Stimulated activated naive CD4-positive, alpha-beta T cell (primary cell): Measurements from ENCODE around the gene RIPOR3.
"Not testable (repeated sequence)": the region's sequence is repeated elsewhere in the genome, so short reads cannot be mapped to it uniquely, and the experiment has no call there.

Experiments
- DNase-seq, 6 experiments: peaks; one replicate each; lab custom pipeline; 2025; lab: John Stamatoyannopoulos, UW

RIPOR3 gene

DNA sequence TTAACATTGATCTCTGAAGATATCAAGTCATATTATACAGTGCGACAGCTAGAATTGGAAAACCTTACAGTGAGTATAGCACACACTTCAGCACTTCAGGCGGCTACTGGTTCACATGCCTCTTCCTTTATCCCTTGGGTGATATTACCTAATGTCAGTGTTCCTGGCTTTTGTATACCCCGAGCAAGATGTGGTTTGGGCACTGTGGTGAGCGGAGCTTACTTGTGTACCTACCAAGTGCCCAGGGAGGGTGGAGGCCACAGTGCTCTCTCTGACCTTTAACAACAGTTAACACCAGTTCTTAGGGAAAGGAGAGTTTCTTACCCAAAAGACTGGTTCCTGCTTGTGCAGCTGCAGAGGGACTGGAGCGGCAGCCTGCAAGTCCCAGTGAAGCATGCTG is 116.8 kb downstream of the RIPOR3 start:
- DNase-seq = no peak

DNA sequence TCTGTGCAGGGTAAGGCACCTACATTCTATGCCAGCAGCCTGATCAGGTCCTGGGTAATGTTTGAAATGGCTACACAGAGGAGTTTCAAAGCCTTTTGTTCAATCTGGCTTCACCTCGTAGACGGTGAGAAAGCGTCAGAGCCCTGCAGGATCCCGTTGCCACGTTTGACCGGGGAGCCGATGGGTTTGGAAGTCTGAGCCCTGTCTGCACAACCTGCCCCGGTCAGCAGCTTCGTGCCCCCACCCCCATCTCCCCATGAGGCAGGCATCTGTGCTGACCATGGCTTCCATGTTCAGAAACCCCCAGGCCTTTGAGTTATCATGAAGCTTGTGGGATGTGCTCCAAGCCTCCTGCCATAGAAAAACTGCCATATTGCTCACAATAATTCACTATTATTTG is 117.2 kb downstream of the RIPOR3 start:
- no peak for DNase-seq

DNA sequence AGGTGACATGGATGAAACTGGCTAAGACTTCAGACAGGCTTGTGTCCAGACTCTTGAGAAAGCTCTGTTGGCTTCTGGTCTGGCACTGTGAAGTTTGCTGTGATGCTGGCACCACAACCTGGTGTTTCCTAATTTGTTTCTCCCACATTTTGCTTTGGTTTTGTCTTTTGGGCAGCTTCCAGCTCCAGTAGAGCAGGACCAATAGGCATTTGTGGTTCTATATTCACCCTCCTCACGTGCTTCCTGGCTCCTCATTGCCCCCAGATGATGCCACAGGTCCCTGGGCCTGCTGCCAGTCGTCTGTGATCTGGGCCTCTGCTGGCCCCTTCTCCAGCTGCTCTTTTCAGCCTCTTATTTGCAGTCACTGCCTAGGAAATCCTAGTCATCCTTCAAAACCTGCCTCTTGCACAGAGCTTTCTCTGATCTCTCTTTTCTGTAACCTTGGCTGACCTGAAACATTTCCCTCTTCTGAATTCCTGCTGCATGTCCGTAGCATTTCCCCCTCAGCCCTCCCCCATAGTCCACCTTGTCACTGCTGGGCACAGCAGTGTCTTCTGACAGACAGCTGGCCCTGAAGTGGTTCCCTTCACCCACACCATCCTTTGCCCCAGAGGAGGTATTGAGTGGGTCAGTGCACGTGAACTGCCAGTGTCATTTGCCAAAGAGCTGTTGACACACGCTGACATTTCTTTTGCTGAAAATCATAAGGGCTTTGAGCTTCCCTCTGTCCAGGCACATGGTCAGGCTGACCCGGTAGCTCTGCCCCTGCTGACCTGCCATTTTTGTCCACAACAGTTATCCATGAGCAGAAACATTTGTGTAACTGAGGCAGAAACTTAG is 118.2 kb downstream of the RIPOR3 start:
- DNase-seq = no peak

DNA sequence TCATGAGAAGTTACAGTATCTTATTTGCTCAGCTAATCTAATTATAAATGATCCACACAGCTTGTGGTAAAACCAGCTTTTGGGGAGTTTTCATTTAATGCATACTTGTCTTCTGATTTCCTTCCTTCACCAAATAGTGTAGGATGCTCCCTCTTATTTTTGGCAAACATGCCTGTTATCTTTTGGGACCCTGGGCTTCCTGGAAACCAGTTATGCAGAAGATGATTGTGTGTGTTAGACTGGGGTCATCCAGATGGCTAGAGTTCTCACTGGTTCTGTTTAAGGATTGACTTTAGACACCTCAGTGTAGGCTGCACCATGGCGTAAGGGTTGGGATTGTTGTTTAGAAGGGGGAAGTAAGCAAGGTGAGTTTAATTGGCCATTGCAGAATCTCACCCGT is 119.9 kb downstream of the RIPOR3 start:
- DNase-seq = no peak

DNA sequence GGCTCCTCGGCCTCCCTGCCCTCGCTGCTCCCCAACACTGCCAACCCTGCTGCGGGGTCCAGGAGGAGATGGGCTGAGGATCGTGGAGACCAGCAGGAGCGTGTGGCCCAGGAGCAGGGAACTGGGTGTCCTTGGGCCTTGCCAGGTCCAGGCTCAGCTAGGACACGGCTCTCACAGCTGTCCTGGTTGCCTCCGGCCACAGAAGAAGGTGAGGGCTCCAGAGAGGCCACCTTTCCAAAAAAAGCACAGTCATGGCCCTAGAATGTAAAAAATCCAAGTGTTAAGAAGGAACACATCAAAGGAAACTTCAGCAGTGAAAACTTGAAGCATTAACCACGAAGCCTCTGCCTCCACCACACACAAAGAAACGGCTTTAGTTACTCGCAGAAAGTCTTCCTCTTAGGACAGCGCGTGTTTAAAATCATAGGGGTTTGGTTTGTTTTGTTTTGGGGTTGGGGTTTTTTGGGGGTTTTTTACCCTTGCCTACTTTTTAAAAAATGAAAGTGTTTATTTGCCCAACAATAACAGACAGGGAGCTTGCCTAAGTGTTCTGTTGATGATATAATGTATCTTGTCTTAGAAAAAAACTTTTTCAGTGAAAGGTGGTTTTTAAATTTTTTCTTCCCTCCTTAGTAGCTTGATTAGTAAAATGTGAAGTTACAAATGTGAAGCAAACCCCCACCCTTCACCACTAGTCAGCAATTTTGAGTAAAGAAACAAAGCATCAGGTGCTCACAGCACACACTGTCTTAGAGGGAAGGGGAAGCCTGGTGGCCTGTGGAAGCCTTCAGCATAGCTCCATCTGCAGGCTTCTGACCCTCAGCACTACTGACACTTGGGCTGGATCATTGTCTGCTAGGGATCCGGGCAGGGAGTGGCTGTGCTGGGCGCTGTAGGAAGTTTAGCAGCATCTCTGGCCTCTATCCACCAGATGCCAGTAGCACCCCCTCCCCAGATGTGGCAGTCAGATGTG is 121.2 kb downstream of the RIPOR3 start:
- peak in 4 of 6 experiments; percentile 4 to 37 (median 24) for DNase-seq

DNA sequence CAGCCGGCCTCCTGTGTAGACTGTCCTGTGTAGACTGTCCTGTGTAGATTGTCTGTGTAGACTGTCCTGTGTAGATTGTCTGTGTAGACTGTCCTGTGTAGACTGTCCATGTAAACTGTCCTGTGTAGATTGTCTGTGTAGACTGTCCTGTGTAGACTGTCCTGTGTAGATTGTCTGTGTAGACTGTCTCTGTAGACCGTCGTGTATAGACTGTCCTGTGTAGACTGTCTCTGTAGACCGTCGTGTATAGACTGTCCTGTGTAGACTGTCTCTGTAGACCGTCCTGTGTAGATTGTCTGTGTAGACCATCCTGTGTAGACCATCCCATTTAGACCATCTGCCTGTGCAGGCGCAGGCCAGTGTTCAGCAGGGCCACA is 121.9 kb downstream of the RIPOR3 start:
- not testable (repeated sequence) for DNase-seq

DNA sequence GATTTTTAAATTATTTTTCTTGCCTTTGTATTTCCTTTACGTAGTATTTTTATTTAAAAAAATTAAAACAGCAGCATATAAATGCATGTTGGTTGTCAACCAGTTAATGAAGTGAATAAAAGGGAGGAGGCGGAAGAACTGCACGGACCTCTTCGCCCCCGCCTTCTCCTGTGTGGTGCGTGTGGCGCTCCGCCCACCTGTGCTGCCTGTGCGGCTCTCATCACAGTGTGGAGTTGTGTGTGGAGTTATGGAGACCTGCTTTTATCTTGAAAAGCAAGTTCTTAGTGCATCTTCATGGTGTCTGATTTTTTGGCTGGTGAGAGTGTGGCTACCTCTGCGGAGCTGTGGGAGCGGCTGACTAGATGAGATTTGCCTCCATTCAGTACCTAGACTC is 122.8 kb downstream of the RIPOR3 start:
- DNase-seq = no peak

DNA sequence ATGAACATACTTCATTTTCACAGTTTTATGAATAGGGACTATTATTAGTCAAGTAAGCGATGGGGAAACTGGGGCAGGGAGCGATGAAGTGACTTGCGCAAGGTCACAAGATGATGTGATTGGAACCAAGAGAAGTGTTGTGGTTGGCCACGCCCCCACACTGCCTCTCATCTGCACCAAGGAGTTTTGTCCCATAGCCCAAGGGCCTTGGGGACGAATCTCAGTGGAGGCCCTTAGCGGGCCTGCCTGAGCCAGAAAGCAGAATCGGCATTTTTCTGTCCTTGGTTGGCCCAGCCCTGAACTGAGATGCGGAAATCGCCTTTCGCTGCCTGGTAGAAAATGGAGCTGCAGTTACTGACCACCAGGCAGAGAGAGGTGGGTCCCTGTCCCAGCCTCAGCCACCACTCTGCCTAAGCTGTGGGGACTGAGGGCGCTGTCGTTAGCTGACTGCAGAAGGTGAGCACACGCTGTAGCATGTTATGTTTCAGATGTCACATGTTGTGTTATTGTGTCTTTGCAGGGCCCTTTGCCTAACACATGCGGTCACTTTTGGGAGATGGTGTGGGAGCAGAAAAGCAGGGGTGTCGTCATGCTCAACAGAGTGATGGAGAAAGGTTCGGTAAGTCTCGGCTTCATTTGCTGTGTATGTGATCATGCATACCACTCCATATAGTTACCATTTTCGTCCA is 123.3 kb downstream of the RIPOR3 start:
- DNase-seq = no peak

DNA sequence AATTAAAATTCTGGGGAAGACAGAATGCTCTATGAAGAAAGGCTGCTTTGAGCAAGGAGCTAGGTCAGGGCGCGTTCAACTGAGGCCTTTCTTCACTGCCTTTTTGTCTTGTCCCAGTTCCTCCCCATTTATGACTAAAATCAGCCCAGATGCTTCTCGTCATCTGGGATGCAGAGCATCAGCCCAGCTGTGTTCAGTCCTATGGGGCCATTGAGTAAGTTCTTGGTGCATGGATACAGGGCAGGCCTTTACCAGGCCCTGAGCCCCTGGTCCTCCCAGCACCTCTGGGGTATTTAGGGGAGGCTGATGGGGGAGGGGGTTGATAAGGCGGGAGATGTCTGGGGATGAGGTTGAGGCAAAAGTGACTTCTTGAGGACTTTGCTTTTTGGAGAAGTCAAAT is 125.5 kb downstream of the RIPOR3 start:
- no peak for DNase-seq

DNA sequence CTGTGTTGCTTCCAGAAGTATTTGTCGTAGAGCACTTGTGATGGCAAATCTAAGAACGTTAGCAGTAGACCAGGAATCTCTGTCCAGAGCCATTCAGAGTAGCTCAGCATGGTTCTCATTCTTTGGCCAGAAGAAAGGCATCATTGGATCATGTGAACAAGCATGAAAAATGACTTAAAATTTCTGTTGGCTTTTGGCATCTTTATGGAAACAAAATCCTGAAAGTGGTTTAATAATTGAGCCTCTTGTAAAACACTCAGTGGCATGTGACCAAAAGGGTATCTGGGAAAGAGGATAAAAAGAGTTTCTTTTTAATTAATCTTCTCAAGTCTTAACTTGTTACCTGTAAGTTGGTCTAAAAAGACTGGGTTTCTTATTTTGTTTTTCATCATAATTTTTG is 126.0 kb downstream of the RIPOR3 start:
- no peak for DNase-seq

DNA sequence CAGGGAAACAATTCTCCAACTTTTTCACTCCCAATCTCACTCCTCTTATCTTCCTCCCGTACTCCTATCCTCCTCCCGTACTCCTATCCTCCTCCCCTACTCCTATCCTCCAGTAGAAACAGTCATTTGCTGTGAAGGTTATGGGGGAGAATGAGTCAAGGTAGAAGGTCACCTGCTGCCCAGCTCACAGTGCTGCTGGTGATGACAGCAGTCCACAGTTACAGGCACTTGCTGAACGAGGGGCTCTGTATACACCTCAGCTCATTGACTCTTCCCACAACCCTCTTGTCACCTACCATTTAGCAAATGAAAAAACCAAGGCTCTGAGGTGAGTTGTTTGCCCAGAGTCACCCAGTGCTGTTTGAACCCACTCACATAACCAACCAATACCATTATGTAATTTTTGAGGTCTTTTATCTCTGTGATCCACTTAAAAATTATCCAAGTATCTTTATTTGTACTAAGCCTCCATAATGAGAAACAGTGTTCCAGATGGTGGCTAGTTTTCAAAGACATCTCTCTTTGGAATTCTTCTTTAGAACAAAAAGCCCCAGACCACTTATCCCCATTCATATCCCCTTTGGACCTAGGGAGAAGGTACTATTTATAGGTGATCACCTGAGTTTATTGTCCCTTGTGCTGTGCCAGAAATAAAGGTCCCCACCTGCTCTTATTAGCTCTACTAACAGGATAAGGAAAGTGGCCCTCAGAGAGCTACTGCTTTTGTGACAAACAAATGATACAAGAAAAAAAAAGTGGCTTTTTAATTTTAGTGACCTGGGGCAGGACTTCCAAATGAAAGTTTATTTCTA is 128.0 kb downstream of the RIPOR3 start:
- no peak for DNase-seq

DNA sequence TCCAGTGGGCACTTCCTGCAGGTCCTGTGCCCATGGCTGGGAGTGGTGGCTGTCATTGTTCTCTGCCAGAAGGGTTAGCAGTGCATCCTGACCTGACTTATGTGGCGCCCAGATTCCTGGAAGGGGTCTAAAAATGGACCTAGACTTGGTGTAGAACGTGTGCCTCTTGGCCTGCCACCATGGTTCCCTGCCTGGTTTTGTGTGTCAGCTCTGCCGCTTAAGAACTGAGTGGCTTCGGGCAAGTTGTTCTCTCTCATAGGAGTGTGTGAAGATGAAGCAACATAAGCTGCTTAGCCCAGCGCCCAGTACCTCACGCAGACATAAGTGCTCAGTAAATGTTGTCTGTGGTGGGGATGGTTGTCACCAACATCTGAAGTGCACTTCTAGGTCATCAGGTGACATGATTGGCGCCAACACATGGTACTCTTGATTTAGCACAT is 129.1 kb downstream of the RIPOR3 start:
- DNase-seq = no peak

DNA sequence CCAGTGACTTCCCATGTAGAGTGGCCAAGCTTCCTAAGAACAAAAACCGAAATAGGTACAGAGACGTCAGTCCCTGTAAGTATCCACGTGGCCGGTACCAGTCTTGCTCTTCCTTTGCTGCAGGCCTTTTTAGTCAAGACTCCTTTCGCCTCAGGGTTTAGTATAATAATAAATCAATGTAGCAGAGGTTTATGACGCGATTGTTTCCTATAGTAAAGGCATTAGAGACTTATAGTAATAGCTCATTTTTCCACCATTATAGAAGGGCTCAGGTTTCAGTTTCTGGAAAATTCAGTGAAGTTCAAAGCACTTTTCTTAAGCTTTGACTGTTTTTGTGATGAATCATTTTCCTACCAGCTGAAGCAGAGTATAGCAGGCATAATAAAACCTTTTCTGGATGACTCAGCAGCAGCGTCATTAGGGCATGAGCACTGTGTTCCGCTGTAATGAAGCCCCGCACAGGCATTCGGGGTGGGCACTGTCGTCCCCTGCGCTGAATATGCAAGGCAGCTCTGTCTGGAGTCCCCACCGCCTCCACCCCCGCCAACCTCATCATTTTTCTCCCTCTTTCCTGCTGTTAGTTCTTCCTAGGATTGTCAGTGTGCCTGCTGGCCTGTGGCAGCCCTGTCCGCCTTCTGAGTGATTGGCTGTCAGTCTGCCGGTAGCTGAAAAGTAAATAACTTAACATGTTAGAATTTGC is 129.8 kb downstream of the RIPOR3 start:
- no peak for DNase-seq

DNA sequence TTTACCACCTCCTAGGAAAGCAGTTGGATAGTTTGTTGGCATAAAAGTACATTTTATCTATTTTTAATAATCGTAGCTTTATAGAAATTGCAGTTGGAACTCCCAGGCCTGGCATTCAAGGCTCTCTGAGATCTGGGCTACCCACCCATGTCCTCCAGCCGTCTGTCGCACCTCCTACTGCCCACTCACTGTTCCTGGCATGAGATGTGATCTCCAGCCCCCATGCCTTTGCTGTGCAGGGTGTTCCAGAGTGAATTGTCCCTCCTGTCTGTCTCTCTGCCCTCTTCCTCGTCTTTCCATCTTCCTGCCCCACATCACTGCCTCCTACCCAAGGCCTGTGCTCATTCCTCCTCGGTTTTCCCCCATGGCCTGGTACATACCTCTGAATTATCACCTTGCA is 130.5 kb downstream of the RIPOR3 start:
- DNase-seq = no peak

DNA sequence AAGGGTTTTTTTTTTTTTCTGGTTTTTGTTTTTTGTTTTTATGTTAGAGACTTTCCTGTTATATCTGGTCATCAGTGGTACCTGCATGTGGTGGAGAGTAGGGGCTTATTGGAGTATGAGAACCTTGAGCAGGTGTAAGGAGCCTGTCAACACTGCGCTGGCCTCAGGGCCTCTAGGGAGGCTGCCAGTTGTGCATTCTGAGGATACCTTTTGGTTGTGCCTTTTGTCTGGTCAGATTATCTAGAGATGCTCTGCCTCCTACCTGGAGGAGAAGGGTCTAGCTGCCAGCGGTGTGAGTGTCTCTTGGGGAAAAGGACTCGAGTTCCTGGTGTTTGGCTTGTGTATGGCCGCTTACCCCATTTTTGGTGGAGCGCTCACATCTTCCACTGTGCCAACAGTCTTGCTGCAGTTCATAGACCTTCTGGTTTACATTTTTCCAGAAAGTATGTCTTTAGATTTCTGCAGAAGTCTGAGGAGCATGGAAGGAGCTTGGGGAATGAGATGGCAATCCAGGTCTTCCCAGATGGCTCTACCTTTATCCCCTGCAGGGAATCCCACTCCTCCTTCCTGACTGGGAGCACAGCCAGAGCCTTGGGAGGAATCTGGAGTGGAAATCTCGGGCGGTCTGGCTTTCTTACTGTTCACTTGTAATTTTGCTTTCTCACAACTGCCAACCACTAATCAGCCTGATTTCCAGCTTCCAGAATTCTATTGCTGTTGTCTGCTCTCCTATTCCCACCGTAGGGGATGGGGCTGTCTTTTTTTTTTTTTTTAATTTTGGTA is 131.3 kb downstream of the RIPOR3 start:
- no peak for DNase-seq

DNA sequence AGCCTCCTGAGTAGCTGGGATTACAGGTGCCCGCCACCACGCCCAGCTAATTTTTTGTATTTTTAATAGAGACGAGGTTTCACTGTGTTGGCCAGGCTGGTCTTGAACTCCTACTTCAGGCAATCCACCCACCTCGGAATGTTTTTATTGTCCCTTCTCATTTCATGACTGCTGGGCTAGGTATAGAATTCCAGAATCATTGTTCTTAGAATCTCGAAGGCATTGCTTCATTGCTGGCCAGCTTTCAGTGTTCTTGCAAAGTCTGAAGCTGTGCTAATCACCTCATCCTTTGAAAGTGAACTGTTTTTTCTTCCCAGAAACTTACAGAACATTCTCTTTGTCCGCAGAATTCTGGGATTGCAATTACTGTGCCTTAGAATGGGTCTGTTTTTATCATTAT is 132.2 kb downstream of the RIPOR3 start:
- DNase-seq = no peak

DNA sequence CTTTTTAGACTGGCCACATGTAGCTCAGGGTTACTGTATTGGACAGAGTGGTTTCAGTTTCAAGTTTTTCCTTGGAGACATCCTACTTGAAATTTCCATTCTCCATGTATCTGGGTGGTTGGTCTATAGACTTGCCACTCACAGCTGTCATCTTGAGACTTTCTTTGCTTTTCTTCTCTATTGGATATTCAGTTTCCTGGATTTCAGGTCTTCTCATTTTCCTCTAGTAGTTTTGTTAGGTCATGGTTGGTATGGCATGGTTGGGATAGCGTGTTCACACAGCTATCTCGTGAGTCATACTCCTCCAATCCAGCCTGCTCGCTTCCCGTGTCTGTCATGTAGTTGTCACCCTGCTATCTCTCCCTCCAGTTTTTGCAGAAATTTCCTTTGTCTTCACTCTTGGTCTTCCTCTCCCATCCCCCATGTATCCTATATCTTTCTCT is 132.8 kb downstream of the RIPOR3 start:
- DNase-seq = no peak

DNA sequence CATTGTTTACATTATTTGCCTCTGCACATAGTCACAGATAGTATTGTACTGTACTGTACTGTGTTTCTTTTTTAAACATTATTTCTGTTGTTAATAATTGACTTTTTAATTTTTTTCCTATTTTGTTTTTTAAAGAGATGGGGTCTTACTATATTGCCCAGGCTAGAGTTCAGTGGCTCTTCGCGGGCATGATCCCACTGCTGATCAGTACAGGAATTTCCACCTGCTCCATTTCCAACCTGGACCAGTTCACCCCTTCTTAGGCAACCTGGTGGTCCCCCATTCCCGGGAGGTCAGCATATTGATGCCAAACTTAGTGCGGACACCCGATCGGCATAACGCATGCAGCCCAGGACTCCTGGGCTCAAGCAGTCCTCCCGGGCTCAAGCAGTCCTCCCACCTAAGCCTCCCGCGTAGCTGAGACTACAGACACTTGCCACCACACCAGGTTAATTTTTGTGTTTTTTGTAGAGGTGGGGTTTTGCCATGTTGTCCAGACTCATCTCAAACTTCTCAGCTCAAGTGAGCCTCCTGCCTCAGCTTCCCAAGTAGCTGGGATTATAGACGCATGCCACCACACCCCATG is 133.7 kb downstream of the RIPOR3 start:
- DNase-seq = no peak

DNA sequence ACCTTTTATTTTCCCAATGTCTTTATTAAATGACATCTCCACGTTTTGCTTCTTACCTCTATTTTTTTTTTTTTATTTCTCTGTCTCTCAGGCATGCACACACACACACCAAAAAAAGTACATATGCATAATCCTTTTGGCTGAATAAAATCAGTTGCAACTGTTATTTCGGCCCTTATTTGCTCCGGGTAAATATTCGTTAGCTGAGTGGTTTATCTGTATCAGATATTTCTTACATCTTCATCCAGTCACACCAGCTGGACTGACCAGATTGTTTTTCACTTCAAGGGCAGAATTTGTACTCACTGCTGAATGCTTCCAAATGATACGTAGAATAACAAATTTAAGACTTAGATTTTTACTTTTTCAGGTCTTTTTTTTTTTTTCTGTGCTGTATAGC is 135.7 kb downstream of the RIPOR3 start:
- no peak for DNase-seq
